ENCODE measurements around the gene TRIM63.
A peak's percentile ranks its signal among the peaks of the same experiment; 100 is the strongest.

Gene TRIM63

DNA sequence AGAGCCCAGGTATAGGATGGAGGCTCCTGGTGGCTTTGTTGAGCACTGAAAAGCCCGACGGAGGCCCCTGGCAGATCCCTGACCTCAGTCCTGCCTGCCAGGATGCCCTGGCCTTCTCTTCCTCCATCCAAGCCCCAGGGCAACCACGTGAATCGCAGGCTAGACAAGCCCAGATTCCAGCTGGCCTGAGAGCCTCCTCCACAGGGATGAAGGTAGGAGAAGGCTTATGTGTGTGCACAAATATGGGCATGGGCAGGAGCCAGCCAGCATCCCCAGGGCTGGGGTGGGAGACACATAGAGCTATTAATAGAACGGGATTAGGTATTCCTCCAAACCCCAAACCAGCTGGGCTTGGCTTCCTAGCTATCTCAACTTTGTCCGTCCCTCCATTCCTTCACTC, 49.8 kb downstream of the TRIM63 start:
- no peak overlapping the region for H3K4me3 ChIP-seq (ENCODE audit: low read depth, low read length)
- TF ChIP-seq, protein P1, sequence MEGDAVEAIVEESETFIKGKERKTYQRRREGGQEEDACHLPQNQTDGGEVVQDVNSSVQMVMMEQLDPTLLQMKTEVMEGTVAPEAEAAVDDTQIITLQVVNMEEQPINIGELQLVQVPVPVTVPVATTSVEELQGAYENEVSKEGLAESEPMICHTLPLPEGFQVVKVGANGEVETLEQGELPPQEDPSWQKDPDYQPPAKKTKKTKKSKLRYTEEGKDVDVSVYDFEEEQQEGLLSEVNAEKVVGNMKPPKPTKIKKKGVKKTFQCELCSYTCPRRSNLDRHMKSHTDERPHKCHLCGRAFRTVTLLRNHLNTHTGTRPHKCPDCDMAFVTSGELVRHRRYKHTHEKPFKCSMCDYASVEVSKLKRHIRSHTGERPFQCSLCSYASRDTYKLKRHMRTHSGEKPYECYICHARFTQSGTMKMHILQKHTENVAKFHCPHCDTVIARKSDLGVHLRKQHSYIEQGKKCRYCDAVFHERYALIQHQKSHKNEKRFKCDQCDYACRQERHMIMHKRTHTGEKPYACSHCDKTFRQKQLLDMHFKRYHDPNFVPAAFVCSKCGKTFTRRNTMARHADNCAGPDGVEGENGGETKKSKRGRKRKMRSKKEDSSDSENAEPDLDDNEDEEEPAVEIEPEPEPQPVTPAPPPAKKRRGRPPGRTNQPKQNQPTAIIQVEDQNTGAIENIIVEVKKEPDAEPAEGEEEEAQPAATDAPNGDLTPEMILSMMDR (conservative IDR thresholded peaks at IDR 0.05; ENCODE audit: low read depth, low read length), result no peak
- DNase-seq (ENCODE audit: low read depth), result no peak

DNA sequence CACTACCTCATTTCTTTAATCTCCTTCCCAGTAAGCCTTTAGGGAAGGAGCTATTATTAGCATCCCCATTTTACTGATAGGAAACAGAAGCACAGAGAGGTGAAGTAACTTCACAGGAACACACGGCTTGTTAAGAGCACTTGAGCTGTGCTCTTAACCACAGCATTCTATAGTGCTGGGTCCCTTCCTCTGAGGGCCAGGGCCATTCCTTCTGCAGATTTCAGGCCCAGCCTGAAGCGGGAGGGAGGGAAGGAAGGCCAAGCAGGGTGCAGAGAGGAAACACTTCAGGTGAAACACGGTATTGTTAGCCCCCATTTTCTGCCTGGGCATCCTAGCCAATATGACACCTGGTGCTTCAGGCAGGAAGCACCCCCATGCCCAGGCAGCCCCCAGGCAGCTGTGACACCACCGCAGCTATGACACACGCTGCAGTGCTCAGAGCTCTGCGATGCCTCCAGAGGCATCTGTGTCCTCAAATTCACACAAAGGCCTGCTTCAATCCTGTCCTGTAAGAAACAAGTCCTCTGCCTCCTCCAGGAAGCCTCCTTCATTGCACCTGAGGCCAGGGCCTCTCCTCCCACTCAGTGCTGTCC, 50.4 kb downstream of the TRIM63 start:
- no peak overlapping the region for H3K4me3 ChIP-seq (ENCODE audit: low read depth, low read length)
- TF ChIP-seq, protein P1 (conservative IDR thresholded peaks at IDR 0.05; ENCODE audit: low read depth, low read length), result no peak
- no peak for DNase-seq (ENCODE audit: low read depth)

DNA sequence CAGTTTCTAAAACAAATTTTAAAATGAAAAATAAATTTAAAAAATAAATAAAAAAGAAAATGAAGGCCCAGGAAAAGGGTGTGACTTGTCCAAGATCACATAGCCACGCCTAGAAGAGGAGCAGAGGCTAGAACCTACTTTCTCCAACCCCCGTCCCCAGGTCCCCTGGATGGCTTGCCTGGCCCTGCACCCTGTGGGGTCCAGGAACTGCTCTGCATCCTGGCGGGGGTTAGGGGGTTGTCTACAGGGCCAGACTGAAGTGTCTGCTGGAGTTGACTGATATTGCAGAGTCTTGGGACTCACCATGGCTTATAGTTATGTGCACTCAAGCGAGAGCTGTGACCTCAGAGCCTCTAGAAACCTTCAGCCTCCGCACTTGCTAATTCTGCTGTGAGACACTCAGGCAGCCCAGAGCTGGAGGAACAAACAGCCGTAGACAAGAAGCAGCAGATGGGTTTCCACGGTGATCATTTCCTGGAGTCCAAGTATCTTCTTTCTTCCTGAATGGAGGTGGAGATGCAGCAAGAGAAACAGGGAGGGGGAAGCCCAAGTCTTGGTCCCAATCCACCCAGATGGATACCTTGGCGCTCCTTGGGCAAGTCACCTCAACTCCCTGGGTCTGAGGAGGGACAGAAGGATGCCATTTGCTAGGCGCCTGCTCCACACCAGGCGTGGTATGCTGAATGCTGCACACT, 51.0 kb downstream of the TRIM63 start:
- no peak overlapping the region for H3K4me3 ChIP-seq (ENCODE audit: low read depth, low read length)
- DNase-seq (ENCODE audit: low read depth), result no peak
- TF ChIP-seq, protein P1 (conservative IDR thresholded peaks at IDR 0.05; ENCODE audit: low read depth, low read length), result no peak

DNA sequence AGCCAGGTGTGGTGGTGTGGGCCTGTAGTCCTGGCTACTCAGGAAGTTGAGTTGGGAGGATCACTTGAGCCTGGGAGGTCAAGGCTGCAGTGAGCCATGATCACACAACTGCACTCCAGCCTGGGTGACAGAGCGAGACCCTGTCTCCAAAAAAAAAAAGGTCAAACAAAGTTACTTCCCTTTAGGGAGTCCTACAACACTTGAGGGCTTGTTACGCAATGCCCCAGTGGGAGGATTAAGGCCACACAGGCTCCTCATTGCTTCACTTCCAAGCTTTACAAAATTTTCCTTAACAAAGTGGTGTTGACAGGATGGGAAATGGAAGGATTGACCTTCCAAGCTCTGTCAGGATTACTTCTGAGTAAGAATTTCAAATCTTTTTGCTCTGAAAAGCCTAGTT, 52.1 kb downstream of the TRIM63 start:
- H3K4me3 ChIP-seq (ENCODE audit: low read depth, low read length), result no peak overlapping the region
- peak; percentile 61 for DNase-seq (ENCODE audit: low read depth)
- TF ChIP-seq, protein P1 (conservative IDR thresholded peaks at IDR 0.05; ENCODE audit: low read depth, low read length), result no peak

DNA sequence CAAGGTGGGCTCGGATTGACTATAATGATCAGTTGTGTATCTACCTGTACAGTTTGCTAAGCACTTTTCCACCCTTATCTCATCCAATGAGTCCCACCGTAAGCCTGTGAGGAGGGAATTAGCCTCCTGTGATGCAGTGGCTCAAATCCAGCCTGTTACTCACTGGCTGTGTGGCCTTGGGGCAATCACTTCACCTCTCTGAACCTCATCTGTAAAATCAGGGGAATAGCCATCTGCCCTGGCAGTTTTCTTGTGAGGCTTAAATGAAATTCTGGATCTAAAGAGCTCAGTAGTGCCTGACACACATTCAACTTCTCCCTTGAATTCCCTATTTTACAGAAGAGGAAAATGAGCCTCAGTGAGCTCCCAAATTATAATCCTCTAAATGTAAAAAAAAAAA, 53.3 kb downstream of the TRIM63 start:
- TF ChIP-seq, protein P1 (conservative IDR thresholded peaks at IDR 0.05; ENCODE audit: low read depth, low read length), result no peak
- no peak for DNase-seq (ENCODE audit: low read depth)
- H3K4me3 ChIP-seq (ENCODE audit: low read depth, low read length), result no peak overlapping the region

DNA sequence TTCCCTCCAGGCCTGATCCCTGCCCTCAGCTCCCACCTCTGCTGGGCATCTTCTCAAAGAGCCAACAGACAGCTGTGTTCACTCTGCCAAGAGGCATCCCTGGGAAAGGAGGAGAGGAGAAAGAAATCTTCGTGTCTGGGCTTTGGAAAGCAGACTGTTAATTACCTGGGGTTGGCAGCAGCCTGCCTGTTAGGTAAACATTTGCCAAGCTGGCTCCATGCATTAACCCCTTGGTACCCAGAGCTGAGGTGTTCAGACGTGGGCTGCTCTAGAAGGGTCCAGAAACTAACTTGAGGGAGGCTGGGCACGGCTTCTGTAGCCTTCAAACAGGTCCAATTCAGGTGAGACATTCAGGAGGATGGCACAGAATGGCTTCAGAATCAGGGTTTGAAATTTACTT, 54.6 kb downstream of the TRIM63 start:
- H3K4me3 ChIP-seq (ENCODE audit: low read depth, low read length), result no peak overlapping the region
- TF ChIP-seq, protein P1 (conservative IDR thresholded peaks at IDR 0.05; ENCODE audit: low read depth, low read length), result no peak
- DNase-seq (ENCODE audit: low read depth), result no peak

DNA sequence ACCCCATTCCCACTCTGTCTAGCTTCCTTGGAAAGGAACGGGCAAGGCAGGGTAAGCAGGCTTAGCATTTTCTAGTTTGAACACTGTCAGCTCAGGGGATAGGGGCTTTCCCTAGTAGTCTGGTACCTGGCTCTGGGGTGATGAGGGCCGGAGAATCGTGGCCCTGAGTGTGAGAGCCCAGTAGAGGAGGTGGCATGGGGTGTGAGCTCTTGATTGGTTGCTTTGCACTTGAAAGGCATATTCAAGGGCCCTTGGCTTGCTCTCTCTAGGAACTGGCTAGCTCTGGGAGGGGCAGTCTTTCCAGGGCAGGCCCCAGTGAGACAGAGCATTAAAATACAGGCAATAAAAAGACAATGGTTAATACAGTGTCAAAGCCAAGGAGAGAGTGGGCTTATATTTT, 56.6 kb downstream of the TRIM63 start:
- TF ChIP-seq, protein P1 (conservative IDR thresholded peaks at IDR 0.05; ENCODE audit: low read depth, low read length), result no peak
- DNase-seq (ENCODE audit: low read depth), result no peak
- H3K4me3 ChIP-seq (ENCODE audit: low read depth, low read length), result no peak overlapping the region

All from choroid plexus epithelial cell (primary cell).